HG02885 (cell line): ENCODE measurements around the gene UBAC1.
"Not testable (repeated sequence)": the region's sequence is repeated elsewhere in the genome, so short reads cannot be mapped to it uniquely, and the experiment has no call there.

ENCODE experiments used
- ATAC-seq: cut with Tn5 transposase; IDR thresholded peaks from one replicate; pipeline ENCODE4 v1.9.1; 2021; ENCODE audit warnings: mild to moderate bottlenecking; ENCODE audit not compliant: unreplicated experiment, poor library complexity

UBAC1 gene

GRCh38 chr9:135926402-135927194 is 34.6 kb downstream of the UBAC1 start:
- ATAC-seq: no peak

DNA sequence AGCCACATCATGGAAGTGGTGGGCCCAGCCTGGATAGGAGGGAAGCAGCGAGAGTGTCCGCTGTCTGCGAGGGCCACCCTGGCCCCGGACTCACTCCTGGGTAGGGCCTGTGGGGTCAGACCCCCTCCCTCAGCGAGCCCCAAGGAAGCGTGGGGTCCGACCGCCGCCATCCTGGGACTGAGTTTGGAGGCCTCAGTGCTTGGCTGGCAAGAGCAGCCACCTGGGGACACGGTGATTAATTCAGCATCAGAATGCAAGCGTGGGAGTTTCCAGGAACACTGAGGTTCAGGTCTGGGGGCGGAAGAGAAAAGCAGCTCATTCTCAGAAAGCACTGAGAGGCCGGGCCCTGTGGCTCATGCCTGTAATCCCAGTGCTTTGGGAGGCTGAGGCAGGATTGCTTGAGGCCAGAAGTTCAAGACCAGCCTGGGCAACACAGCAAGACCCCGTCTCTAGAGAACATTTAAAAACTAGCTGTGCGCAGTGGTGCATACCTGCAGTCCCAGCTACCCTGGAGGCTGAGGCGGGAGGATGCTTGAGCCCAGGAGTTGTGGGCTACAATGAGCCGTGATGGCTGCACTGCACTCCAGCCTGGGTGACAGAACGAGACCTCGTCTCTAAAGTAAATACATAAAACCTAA is 35.6 kb downstream of the UBAC1 start:
- no peak for ATAC-seq

DNA sequence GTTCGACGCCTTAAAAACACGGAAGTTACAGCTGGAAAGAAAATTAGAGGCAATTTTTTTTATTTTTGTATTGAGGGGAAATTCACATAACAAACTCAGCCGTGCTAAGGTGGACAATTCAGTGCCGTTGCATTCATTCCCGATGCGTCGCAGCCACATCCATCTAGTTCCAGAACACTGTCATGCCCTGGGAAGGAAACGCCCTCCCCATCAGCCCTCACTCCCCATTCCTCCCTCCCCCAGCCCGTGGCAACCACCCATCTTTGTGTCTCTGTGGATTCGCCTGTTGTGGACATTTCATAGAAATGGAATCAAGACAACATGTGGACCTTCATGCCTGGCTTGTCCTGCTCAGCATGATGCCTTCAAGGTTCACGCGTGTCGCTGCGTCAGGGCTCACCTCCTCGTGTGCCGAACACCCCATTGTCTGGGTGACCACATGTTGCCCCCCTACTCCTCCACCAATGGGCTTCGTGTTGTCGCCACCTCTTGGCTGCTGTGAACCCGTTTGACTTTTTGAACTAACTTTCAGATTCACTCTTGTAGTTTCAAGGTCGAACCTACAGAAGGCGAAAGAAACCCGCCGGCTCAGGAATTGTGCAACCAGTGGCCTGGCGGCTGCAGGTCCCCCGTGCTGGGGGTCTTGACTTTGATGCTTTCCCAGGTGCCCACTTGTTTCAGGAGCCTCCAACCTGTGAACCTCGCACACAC is 36.4 kb downstream of the UBAC1 start:
- no peak for ATAC-seq

DNA sequence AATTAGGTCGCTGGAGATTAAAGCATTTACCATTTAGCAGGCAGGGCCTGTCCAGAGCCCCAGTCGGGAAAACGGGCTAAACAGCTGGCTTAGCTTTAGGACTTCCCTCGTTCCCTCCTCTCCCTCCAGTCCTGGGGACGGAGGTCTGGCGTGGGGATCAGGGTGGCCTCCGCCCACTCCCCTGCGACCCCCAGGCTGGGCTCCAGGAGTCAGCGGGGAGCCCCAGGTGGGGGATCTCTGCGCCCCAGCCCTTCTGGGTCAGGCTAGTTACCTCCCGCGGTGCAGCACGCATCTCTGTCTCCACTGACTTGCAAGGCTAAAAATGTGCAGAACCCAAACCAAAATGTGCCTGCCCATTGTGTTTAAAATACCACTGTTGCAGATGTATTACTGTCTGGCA is 37.7 kb downstream of the UBAC1 start:
- ATAC-seq: no peak

- ATAC-seq: no peak
Observed at GRCh38 chr9:135921749-135922310, 39.3 kb downstream of the UBAC1 start.

DNA sequence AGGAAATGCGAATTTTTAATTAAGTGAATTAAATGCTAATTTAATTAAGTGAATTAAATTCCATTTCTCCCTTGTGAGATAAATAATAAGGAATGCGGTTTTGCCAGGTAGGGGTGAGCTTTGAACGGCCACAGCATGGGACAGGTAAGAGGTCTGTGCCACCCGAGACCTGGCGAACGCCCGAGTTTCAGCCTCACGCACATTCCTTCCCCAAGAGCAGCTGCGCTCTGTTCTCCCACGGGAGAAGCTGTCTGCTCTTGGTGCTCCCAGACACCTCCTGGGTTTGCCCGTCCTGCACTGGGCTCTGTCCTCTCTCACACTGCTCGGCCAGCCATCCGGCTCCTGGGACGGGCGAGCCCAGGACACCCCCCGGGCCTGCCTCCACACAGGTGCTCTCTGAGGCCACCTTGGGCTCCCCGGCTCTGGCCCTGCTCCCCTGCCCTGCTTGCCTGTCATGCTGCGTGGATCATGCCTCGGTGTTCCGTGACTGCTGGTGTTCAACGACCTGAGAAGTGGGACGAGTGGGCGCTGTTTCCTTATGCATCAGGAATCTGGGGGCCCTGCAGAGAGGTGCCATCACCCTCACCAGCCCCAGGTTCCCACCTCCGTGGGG is 40.1 kb downstream of the UBAC1 start:
- no peak for ATAC-seq

- no peak for ATAC-seq
Observed at GRCh38 chr9:135920256-135920930, 40.8 kb downstream of the UBAC1 start.

DNA sequence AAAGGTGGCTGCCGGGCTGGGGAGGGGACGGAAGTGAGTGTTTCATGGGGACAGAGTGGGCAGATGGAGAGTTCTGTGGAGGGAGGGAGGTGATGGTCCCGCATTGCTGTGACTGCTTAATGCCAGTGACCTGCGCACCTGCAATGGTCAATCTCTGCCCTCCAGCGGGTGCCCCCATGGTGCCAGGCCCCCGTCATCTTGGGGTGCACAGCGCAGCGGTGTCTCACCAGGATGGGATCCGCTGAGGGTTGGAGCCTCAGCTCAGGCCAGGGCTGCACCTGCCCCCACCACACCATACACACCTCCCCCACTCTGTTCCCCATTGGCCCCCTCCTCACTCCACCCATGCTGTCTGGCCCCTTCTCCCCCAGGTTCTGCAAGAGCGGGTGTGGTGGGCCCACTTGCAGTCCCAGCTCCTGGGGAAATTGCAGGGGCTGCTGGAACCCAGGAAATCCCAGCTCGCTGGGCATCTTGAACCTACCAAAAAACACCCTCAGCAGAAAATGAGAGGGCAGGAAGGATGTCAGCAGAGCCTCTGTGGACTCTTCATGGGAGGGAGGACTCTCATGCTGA is 41.8 kb downstream of the UBAC1 start:
- ATAC-seq: no peak

DNA sequence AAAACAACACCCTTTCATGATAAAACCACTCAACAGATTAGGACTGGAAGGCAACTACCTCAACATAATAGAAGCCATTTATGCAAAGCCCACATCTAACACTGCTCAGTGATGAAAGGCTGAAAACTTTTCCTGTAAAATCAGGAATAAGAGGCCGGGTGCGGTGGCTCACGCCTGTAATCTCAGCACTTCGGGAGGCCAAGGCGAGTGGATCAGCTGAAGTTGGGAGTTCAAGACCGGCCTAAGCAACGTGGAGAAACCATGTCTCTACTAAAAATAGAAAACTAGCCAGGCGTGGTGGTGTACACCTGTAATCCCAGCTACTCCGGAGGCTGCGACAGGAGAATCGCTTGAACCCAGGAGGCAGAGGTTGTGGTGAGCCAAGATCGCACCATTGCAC is 44.9 kb downstream of the UBAC1 start:
- not testable (repeated sequence) for ATAC-seq

DNA sequence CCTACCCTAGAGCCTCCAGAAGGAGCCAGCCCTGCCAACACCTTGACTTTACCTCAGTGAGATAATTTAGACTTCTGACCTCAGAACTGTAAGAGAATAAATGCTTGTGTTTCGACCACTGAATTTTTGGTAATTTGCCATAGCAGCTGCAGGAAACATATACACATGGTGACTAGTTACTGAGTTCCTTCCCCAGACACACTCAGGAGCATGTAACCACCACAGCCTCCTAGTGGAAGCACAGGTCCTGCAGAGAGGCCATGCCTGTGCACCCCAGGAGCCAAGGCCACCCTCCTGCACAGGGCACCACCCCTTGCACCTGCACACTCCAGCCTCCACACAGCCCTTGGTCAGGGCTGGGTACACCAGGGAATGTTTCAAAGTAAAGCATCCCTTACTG is 46.3 kb downstream of the UBAC1 start:
- ATAC-seq: no peak

- ATAC-seq: not testable (repeated sequence)
Observed at GRCh38 chr9:135911233-135911632, 49.9 kb downstream of the UBAC1 start.

- no peak for ATAC-seq
Observed at GRCh38 chr9:135910757-135911156, 50.4 kb downstream of the UBAC1 start.

DNA sequence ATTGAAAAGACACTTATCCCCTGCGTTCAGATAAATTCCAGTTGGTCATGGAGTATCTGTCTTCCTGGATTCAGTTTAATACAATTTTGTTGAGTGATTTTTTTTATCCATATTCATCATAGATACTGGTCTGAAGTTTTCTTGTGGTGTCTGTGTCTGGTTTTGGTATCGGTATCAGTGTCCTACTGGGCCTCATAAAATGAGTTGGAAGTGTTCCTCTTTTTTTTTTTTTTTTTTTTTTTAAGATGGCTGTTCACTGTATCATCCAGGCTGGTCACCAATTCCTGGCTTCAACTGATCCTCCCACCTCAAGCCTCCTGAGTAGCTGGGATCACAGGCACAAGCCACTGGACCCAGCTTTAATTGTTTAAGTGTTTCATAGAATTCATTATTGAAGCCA is 51.0 kb downstream of the UBAC1 start:
- ATAC-seq: no peak

DNA sequence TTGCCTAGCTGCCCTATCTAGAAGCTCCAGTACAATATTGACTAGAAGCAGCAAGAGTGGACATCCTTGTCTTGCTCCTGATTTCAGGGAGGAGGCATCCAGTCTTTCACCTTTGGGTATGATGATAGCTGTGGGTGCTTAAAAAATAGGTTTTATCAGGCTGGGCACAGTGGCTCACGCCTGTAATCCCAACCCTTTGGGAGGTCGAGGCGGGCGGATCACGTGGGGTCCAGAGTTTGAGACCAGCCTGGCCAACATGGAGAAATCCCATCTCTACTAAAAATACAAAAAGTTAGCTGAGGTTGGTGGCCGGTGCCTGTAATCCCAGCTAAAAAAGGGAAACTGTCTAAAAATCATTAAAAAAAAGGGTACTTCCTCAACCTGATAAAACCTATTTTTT is 51.8 kb downstream of the UBAC1 start:
- no peak for ATAC-seq

- no peak for ATAC-seq
Observed at GRCh38 chr9:135908754-135909204, 52.4 kb downstream of the UBAC1 start.

DNA sequence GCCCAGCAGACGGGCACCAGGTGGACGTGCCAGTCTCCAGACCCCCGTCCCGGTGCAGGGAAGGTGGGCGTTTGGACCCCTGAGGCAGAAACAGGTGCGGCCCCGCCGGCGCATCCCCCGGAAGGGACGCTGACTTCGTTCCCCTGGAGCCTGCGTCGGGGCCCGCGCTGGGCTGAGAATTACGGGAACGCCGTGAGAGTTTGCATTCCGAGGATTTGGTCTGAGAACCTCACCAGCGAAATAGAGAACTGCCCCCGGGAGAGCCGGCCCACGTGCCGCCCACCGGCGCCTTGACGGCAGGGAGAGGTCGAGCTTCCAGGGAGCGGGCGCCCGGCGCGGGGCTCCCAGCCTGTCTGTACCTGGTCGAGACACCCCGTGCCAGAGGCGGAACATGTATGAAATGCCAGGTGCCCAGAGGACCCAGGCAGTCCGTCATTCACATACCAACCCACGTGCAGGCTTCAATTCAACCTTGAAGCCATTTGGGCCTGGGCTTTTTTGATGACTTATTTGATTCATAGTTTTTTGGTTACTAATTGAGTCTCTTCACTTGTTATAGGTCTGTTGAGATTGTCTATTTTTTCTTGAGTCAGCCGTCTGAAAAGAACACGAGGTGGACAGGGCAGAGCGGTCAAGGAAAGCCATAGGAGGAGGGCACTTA is 53.0 kb downstream of the UBAC1 start:
- no peak for ATAC-seq

- ATAC-seq: peak; percentile 84
Observed at GRCh38 chr9:135907431-135908092, 53.6 kb downstream of the UBAC1 start, which contains the start of gene CAMSAP1. Gene CAMSAP1, minus strand, starts transcription at chr9:135907546. Its CDS starts 387 bp downstream, at chr9:135907159.

DNA sequence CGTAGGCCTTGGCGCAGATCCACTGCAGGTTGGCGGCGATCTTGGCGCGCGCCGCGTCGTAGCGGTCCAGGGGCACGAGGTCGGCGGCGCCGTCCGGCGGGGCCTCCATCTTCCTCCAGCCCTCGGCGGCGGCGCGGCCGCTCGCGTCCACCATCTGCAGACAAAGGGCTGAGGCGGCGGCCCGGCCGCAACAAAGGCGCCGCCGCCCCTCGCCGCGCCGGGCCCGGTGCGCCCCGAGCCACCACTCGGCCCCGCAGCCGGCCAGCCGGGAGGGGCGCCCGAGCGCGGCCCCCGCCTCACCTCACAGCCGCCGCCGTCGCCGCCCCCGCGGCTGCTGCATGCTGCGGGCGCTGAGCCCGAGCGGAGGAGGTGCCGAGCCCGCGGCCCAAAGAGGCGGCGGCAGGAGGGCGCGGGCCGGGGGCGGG is 54.2 kb downstream of the UBAC1 start:
- peak; percentile 19 for ATAC-seq
